ENCODE results near the gene FEN1. TPM values are rescaled to one million over a fixed set of nuclear protein-coding genes. Genes with fewer than 3 reads are reported as not detected.
A peak's percentile ranks its signal among the peaks of the same experiment; 100 is the strongest.

Gene FEN1
- total and polyA plus RNA-seq, 2 of the 13 experiments (the other 11 are each of a cell fraction or from before 2014, with no cell fraction given) = 12.4 to 102 TPM

- TF ChIP-seq, protein P1, sequence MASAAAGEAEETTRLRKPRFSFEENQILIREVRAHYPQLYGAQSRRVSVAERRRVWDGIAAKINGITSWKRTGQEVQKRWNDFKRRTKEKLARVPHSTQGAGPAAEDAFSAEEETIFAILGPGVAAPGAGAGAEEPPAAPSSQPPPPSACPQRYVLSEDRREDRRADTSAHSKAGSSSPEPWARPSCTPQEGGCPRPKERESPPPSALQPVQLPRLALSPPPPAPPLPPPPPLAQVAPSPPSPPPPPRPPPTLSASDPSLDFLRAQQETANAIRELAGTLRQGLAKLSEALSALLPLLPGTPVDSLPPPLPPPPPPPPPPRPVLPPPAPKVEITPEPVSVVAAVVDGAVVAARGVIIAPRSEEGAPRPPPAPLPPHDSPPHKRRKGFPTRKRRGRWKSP (CRISPR knock-in tag; IDR thresholded peaks at IDR 0.05) = 0 out of 2 replicates have a peak, but pooled peaks have one; percentile 38
- TF ChIP-seq DDIT3 (CRISPR knock-in tag; IDR thresholded peaks at IDR 0.05) (no peak), ATF7-NPFF (CRISPR knock-in tag; IDR thresholded peaks at IDR 0.05; ENCODE audit: low read depth) (0 out of 2 replicates have a peak, but pooled peaks have one; percentile 58), ZNF547 (CRISPR knock-in tag; IDR thresholded peaks at IDR 0.05) (peak; percentile 62; the same call in 1 of the 2 replicates), AHR (CRISPR knock-in tag; IDR thresholded peaks at IDR 0.05) (no peak), MYNN (CRISPR knock-in tag; IDR thresholded peaks at IDR 0.05; ENCODE audit: low read depth) (0 out of 2 replicates have a peak, but pooled peaks have one; percentile 34), ZEB1 (IDR thresholded peaks at IDR 0.05; ENCODE audit: insufficient replicate concordance, low read depth) (peak; percentile 25), NFE2 (CRISPR knock-in tag; IDR thresholded peaks at IDR 0.05) (no peak), MYC (CRISPR knock-in tag; IDR thresholded peaks at IDR 0.05; ENCODE audit: borderline replicate concordance) (no peak), PHF5A (CRISPR knock-in tag; IDR thresholded peaks at IDR 0.05; ENCODE audit: low read depth, unreplicated experiment) (no peak), ZNF737 (CRISPR knock-in tag; IDR thresholded peaks at IDR 0.05; ENCODE audit: borderline replicate concordance) (no peak), ZFAT (CRISPR knock-in tag; conservative IDR thresholded peaks at IDR 0.05) (no peak), SATB2 (CRISPR knock-in tag; IDR thresholded peaks at IDR 0.05) (no peak), AGO1 (IDR thresholded peaks at IDR 0.05; ENCODE audit: low read depth, low read length, poor library complexity, severe bottlenecking) (no peak), PAF1 (CRISPR knock-in tag; IDR thresholded peaks at IDR 0.05) (no peak)
- TF ChIP-seq, protein P2, sequence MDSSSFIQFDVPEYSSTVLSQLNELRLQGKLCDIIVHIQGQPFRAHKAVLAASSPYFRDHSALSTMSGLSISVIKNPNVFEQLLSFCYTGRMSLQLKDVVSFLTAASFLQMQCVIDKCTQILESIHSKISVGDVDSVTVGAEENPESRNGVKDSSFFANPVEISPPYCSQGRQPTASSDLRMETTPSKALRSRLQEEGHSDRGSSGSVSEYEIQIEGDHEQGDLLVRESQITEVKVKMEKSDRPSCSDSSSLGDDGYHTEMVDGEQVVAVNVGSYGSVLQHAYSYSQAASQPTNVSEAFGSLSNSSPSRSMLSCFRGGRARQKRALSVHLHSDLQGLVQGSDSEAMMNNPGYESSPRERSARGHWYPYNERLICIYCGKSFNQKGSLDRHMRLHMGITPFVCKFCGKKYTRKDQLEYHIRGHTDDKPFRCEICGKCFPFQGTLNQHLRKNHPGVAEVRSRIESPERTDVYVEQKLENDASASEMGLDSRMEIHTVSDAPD (CRISPR knock-in tag; IDR thresholded peaks at IDR 0.05) = no peak
- TF ChIP-seq, protein P3, sequence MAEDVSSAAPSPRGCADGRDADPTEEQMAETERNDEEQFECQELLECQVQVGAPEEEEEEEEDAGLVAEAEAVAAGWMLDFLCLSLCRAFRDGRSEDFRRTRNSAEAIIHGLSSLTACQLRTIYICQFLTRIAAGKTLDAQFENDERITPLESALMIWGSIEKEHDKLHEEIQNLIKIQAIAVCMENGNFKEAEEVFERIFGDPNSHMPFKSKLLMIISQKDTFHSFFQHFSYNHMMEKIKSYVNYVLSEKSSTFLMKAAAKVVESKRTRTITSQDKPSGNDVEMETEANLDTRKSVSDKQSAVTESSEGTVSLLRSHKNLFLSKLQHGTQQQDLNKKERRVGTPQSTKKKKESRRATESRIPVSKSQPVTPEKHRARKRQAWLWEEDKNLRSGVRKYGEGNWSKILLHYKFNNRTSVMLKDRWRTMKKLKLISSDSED (CRISPR knock-in tag; IDR thresholded peaks at IDR 0.05) = no peak
- TF ChIP-seq, protein P4, sequence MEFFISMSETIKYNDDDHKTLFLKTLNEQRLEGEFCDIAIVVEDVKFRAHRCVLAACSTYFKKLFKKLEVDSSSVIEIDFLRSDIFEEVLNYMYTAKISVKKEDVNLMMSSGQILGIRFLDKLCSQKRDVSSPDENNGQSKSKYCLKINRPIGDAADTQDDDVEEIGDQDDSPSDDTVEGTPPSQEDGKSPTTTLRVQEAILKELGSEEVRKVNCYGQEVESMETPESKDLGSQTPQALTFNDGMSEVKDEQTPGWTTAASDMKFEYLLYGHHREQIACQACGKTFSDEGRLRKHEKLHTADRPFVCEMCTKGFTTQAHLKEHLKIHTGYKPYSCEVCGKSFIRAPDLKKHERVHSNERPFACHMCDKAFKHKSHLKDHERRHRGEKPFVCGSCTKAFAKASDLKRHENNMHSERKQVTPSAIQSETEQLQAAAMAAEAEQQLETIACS (CRISPR knock-in tag; IDR thresholded peaks at IDR 0.05) = no peak
Observed at GRCh38 chr11:61769169-61769920, 23.4 kb upstream of the FEN1 start (continued).
